NB4 (cell line): ENCODE results near the gene BAG5.

ENCODE experiments used
- MYC ChIP-seq: IDR thresholded peaks from 2 replicates; pipeline ENCODE4 v1.6.1; 2011; ENCODE audit warnings: low read depth, low read length
- POLR2A ChIP-seq: IDR thresholded peaks from 2 replicates; pipeline ENCODE4 v1.6.1; 2011; ENCODE audit warnings: mild to moderate bottlenecking; ENCODE audit not compliant: insufficient read length; ENCODE audit errors: extremely low read depth
- TF ChIP-seq, protein P1 (sequence below): IDR thresholded peaks from one replicate; pipeline ENCODE4 v1.5.1; 2012; ENCODE audit warnings: low read depth, low read length
- TF ChIP-seq, protein P2 (sequence below): IDR thresholded peaks from 2 replicates; pipeline ENCODE4 v1.6.1; 2011; ENCODE audit warnings: low read depth, low read length

DNA sequence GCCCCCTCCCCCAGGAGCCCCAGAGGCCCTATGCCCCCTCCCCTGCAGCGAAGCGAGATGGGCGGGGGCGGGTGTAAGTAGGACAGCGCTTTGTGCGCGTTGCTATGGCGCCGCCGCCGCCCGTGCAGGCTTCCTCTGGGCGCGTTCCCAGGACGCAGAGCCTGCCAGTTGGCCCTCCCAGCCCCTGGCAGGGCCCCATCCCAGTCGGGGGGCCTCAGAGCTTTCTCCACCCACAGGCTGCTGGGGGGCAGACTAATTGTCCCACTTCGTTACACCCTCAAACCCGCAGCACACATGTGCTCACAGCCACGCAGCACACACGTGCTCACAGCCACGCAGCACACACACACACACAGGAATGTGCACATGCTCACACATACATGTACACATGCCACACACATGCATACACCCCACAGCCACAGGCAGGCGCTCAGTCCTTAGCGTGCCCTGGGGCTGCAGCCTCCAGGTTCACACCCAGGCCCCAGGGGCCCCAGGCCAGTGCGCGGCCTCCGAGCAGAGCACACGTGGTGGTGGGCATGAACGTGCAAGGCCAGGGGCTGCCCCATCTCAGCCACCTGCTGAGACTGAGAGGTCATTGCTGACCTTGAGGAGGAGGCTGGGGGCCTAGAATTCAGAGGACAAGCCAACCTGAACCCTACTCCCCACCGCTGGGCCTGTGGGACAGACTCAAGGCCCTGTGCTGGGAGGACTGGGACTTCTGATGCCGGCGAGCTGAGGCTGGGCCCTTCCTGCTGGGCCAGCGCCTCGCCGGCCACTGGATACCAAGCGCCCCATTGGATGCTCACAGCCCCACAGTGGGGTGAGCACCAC, 17.9 kb downstream of the BAG5 start:
- TF ChIP-seq, protein P1, sequence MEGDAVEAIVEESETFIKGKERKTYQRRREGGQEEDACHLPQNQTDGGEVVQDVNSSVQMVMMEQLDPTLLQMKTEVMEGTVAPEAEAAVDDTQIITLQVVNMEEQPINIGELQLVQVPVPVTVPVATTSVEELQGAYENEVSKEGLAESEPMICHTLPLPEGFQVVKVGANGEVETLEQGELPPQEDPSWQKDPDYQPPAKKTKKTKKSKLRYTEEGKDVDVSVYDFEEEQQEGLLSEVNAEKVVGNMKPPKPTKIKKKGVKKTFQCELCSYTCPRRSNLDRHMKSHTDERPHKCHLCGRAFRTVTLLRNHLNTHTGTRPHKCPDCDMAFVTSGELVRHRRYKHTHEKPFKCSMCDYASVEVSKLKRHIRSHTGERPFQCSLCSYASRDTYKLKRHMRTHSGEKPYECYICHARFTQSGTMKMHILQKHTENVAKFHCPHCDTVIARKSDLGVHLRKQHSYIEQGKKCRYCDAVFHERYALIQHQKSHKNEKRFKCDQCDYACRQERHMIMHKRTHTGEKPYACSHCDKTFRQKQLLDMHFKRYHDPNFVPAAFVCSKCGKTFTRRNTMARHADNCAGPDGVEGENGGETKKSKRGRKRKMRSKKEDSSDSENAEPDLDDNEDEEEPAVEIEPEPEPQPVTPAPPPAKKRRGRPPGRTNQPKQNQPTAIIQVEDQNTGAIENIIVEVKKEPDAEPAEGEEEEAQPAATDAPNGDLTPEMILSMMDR: no peak
- TF ChIP-seq POLR2A (no peak), MYC (no peak)
- TF ChIP-seq, protein P2, sequence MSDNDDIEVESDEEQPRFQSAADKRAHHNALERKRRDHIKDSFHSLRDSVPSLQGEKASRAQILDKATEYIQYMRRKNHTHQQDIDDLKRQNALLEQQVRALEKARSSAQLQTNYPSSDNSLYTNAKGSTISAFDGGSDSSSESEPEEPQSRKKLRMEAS: no peak
